SK-N-MC (cell line): ENCODE measurements around the gene CBFA2T2.
A peak's percentile ranks its signal among the peaks of the same experiment; 100 is the strongest.

Experiments
- DNase-seq: peaks from one replicate; pipeline ENCODE4 v3.0.0-alpha.2; 2011; ENCODE audit warnings: low read depth, low spot score
- H3K27ac ChIP-seq: fragments of 200-600 bp; sonication (generic); 2 replicates; pipeline ENCODE4 v1.5.1; 2016; ENCODE audit warnings: mixed run types
- H3K36me3 ChIP-seq: fragments of 200-600 bp; sonication (generic); 2 replicates; pipeline ENCODE4 v1.6.1; 2017; ENCODE audit warnings: antibody characterized with exemption, low read length, mixed read lengths; ENCODE audit not compliant: insufficient read depth
- H3K4me3 ChIP-seq: fragments of 200-600 bp; sonication (generic); 2 replicates; pipeline ENCODE4 v1.5.1; 2016
- H3K9ac ChIP-seq: fragments of 200-600 bp; sonication (generic); 2 replicates; pipeline ENCODE4 v1.8.0; 2017; ENCODE audit warnings: mixed run types, mixed read lengths; ENCODE audit not compliant: insufficient read length
- H3K9me3 ChIP-seq: fragments of 200-600 bp; sonication (generic); 2 replicates; pipeline ENCODE4 v1.6.1; 2017; ENCODE audit warnings: low read depth, mild to moderate bottlenecking, antibody characterized with exemption, low read length, moderate library complexity, mixed read lengths
- EZH2 ChIP-seq: fragments of 200-600 bp; sonication (generic); IDR thresholded peaks from one replicate; pipeline ENCODE4 v1.6.1; 2017; ENCODE audit warnings: antibody characterized with exemption
- FOXP2 ChIP-seq: optimal IDR thresholded peaks from 2 replicates; pipeline ENCODE3; 2011; ENCODE audit warnings: mild to moderate bottlenecking, moderate library complexity; ENCODE audit not compliant: insufficient read depth; ENCODE audit errors: extremely low read length, control extremely low read depth
- POLR2AphosphoS5 ChIP-seq: IDR thresholded peaks from 2 replicates; pipeline ENCODE4 v1.6.1; 2012; ENCODE audit warnings: mild to moderate bottlenecking, low read depth, low read length, borderline replicate concordance

Gene CBFA2T2

DNA sequence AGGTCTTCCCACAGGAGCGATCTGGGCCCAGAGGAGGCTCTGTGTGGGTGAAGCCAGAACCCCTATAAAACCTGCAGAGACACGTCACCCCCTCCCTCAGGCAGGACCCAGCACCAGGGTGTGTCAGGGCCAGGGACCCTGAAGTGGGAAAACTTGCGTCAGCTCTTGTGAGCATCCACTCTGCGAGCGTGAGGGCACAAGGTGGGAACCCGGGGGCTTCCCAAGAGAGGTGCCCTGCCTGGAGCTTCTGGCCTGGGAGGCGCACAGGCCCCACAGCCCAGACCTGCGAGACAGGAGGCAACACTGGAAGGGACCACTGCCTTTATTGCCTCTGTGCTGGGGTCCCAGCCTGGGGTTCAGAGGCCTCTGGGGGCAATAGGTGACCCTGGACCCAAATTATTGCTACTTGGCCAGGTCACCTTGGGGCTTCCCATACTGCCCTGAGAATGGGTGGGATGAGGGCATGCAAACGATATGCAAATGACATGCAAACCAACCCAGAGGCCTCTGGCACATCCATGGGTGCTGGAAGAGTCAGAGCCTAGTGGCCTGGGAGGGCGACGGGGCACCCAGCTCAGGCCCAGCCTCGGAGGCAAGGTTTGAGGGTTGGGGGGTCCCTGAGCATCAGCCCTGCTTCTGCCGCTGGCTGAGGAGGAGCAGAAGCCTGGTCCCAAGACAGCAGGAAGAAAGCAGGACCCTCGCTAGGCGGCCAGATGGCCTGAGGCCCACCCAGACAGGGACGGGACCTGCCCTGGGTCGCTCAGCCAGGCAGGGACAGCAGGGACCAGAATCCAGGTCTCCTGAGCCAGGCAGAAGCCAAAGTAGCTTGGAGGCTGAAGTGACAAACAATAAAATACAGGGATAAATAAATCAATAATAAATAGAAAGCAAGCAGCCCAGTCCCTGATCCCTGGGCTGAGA is 167.1 kb downstream of the CBFA2T2 start:
- no peak for DNase-seq
- H3K9ac ChIP-seq, result no peak overlapping the region
- TF ChIP-seq FOXP2 (no peak), EZH2 (no peak), POLR2AphosphoS5 (no peak)
- H3K27ac ChIP-seq, result no peak overlapping the region
- H3K4me3 ChIP-seq, result no peak overlapping the region
- H3K9me3 ChIP-seq, result no peaks in the 10 kb centered on the region
- H3K36me3 ChIP-seq, result no peaks in the 10 kb centered on the region

- H3K9ac ChIP-seq, result no peak overlapping the region
- H3K36me3 ChIP-seq, result no peaks in the 10 kb centered on the region
- no peak overlapping the region for H3K4me3 ChIP-seq
- H3K9me3 ChIP-seq, result no peaks in the 10 kb centered on the region
- TF ChIP-seq EZH2, result no peak
- no peak; the same call in 1 of the 2 replicates for TF ChIP-seq POLR2AphosphoS5
- no peak for TF ChIP-seq FOXP2
- no peak overlapping the region for H3K27ac ChIP-seq
- DNase-seq, result no peak
These were observed 167.8 kb downstream of the CBFA2T2 start for GRCh38 chr20:33657704-33658095.

- Histone ChIP-seq H3K9me3 (no peaks in the 10 kb centered on the region), H3K4me3 (no peak overlapping the region), H3K36me3 (no peaks in the 10 kb centered on the region), H3K9ac (no peak overlapping the region), H3K27ac (no peak overlapping the region)
- no peak for DNase-seq
- no peak for TF ChIP-seq EZH2
- TF ChIP-seq FOXP2, result no peak
- TF ChIP-seq POLR2AphosphoS5, result no peak
These were observed 168.6 kb downstream of the CBFA2T2 start for GRCh38 chr20:33658510-33658909.

DNA sequence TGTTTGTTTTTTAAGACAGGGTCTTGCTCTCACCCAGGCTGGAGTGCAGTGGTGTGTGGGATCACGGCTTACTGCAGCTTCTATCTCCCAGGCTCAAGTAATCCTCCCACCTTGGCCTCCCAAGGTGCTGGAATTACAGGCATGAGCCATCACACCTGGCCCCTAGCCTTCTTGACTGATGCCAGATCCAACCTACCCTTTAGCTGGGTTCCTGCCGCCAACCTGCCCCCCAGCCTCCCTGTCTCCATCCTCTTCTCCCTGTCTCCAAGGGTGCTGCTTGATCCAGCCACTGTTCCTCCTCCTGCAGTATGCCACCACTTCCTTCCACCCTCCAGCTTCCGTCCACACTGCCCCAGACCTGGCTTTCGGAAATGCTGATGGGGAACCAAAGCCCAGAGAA is 169.0 kb downstream of the CBFA2T2 start:
- H3K9me3 ChIP-seq, result no peaks in the 10 kb centered on the region
- no peak overlapping the region for H3K9ac ChIP-seq
- no peak for TF ChIP-seq EZH2
- no peak for TF ChIP-seq FOXP2
- no peak for TF ChIP-seq POLR2AphosphoS5
- no peak overlapping the region for H3K27ac ChIP-seq
- no peaks in the 10 kb centered on the region for H3K36me3 ChIP-seq
- no peak for DNase-seq
- H3K4me3 ChIP-seq, result no peak overlapping the region

DNA sequence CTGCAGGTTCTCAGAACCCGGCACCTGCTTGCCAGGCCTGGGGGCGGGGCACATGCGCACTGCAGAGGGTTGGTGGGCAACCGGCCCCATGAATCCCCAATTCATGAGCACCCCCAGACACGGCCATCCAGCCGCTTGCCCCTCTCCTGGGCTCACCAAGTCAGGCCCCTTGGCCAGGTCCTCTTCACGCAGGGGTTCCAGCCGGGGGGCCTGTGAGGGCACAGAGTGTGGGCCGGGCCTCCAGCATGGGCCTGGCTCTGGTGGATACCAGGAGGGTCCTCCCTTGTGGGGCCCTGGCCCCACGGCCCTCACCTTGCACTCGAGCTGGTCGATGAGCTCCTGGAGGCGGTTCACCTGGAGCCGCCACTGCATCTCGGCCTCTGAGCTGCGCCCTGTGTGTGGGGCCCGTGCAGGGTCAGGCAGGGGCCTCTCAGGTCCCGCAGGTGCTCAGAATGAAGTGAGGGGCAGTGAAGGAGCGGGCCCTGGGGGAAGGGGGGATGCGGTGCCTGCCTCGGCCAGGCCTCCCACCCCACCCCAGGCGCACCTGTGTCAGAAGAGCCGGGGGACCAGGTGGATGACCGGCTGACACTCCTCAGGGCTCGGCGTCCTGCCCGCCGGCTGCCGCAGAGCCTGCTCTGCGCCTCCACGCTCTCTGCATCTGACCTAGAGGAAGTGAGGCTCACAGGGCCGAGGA is 169.6 kb downstream of the CBFA2T2 start:
- Histone ChIP-seq H3K27ac (no peak overlapping the region), H3K4me3 (no peak overlapping the region), H3K9ac (no peak overlapping the region), H3K9me3 (no peaks in the 10 kb centered on the region), H3K36me3 (no peaks in the 10 kb centered on the region)
- TF ChIP-seq EZH2 (no peak), FOXP2 (no peak), POLR2AphosphoS5 (no peak)
- DNase-seq, result no peak

DNA sequence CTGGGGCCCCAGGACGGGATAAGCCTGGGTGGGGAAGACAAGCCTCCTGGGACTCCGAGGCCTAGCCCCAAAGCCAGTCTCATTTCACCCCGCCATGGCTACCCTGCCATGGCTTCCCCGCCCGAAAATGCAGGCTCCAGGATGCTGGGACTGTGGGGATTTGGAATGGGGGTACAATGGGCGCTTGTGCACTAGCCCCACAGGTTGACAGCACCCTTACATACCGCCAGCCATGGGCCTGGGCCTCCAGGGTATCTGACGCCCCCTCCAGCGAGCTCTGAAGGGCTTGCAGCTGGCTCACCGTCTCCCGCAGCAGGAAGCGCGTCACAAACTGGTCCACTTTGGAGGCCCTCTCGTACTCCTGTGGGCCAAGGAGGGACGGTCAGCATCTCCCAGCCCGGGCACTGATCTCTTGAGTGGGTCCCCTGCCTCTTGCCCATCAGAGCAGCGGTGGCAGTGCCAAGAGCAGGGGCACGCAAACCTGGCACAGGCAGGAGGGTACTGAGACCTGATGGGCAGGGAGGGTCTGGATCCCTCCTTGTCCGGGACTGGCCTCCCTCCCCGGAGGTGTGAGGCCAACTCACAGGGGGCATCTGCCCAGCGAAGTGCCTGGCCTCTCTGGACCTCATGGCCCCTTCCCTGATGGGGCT is 170.3 kb downstream of the CBFA2T2 start:
- H3K36me3 ChIP-seq, result no peaks in the 10 kb centered on the region
- no peak for DNase-seq
- no peaks in the 10 kb centered on the region for H3K9me3 ChIP-seq
- TF ChIP-seq EZH2 (no peak), POLR2AphosphoS5 (no peak)
- no peak overlapping the region for H3K27ac ChIP-seq
- H3K4me3 ChIP-seq, result no peak overlapping the region
- H3K9ac ChIP-seq, result no peak overlapping the region

DNA sequence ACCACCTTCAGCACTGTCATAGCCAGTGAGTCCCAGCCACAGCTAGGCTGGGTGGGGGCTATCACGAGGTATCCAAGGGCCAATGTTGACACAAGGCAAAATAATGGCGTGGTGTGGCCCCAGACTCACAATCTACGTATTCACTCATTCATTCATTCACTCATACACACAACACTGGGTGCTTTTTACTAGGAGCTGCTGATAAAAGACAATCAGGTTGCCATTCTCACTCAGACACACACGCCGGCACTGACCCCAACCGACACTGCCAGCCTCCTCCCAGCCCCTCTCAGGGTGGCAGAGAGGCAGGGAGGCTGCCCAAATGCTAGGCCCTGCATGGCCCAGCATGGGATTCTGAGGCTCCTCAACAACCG is 170.8 kb downstream of the CBFA2T2 start:
- Histone ChIP-seq H3K36me3 (no peaks in the 10 kb centered on the region), H3K4me3 (no peak overlapping the region)
- TF ChIP-seq POLR2AphosphoS5 (no peak), FOXP2 (no peak), EZH2 (no peak)

GRCh38 chr20:33662172-33662571 is 172.3 kb downstream of the CBFA2T2 start, which contains the start of gene C20orf144:
C20orf144 (plus strand) TSS chr20:33662327; CDS start chr20:33662346, 19 bp downstream.
- Histone ChIP-seq H3K9ac (peak within 1 kb of the TSS; percentile 79), H3K4me3 (peak within 1 kb of the TSS; percentile 97), H3K27ac (no peak within 1 kb of the TSS), H3K9me3 (no peaks in the 10 kb centered on the region), H3K36me3 (no peaks in the 10 kb centered on the region)
- TF ChIP-seq FOXP2 (no peak), POLR2AphosphoS5 (no peak), EZH2 (no peak)
- DNase-seq, result no peak

More for the DNA sequence above, 170.8 kb downstream of the CBFA2T2 start:
- Histone ChIP-seq H3K9ac (no peak overlapping the region), H3K9me3 (no peaks in the 10 kb centered on the region), H3K27ac (no peak overlapping the region)
- no peak for DNase-seq
